Endodermal cell (in vitro differentiated cells): ENCODE measurements around the gene PRR22. TPM values are rescaled to one million over a fixed set of nuclear protein-coding genes. Genes with fewer than 3 reads are reported as not detected.

Experiments used
- DNase-seq: peaks from one replicate; pipeline ENCODE4 v3.0.0-alpha.2; 2017
- H3K27ac ChIP-seq: 2 replicates; pipeline ENCODE4 v1.5.1; 2013; ENCODE audit warnings: mild to moderate bottlenecking, low read depth, low read length, moderate library complexity
- H3K27me3 ChIP-seq: 2 replicates; pipeline ENCODE4 v1.6.1; 2013; ENCODE audit warnings: mild to moderate bottlenecking, low read length, moderate library complexity; ENCODE audit not compliant: insufficient read depth, control insufficient read depth, poor library complexity, severe bottlenecking
- H3K36me3 ChIP-seq: 2 replicates; pipeline ENCODE4 v1.7.0; 2013; ENCODE audit warnings: mild to moderate bottlenecking, low read length, moderate library complexity; ENCODE audit not compliant: control insufficient read depth, insufficient read depth
- H3K4me1 ChIP-seq: one replicate; pipeline ENCODE4 v1.7.0; 2013; ENCODE audit warnings: low read length; ENCODE audit not compliant: control insufficient read depth, insufficient read depth
- H3K4me3 ChIP-seq: 2 replicates; pipeline ENCODE4 v1.5.1; 2013; ENCODE audit warnings: mild to moderate bottlenecking, low read length, moderate library complexity
- H3K9ac ChIP-seq: 2 replicates; pipeline ENCODE4 v1.6.1; 2013; ENCODE audit warnings: mild to moderate bottlenecking, low read length, moderate library complexity; ENCODE audit not compliant: poor library complexity, severe bottlenecking; ENCODE audit errors: extremely low read depth
- H3K9me3 ChIP-seq: 2 replicates; pipeline ENCODE4 v1.6.1; 2013; ENCODE audit warnings: mild to moderate bottlenecking, low read length, moderate library complexity; ENCODE audit not compliant: control insufficient read depth
- H3K27ac Mint-ChIP-seq: 2 replicates; pipeline ENCODE4 v1.8.0; 2020; ENCODE audit warnings: mixed read lengths
- H3K27me3 Mint-ChIP-seq: 2 replicates; pipeline ENCODE4 v1.8.0; 2021; ENCODE audit warnings: mild to moderate bottlenecking, mixed read lengths; ENCODE audit not compliant: insufficient read depth
- H3K36me3 Mint-ChIP-seq: 2 replicates; pipeline ENCODE4 v1.8.0; 2020; ENCODE audit warnings: low read depth, mixed read lengths
- H3K4me1 Mint-ChIP-seq: 2 replicates; pipeline ENCODE4 v1.8.0; 2020; ENCODE audit warnings: mixed read lengths
- H3K4me3 Mint-ChIP-seq: 2 replicates; pipeline ENCODE4 v1.8.0; 2020; ENCODE audit warnings: mild to moderate bottlenecking, moderate library complexity, mixed read lengths
- H3K9me3 Mint-ChIP-seq: 2 replicates; pipeline ENCODE4 v1.8.0; 2020; ENCODE audit warnings: mild to moderate bottlenecking, mixed read lengths
- CTCF ChIP-seq: fragments of 200-600 bp; sonication (generic); conservative IDR thresholded peaks from 2 replicates; pipeline ENCODE4 v1.5.0; 2021; ENCODE audit warnings: antibody characterized with exemption, mild to moderate bottlenecking
- WGBS, 2 experiments: methylation state at CpG; one replicate each; pipeline versions ENCODE4 v1.1.5 to v1.1.7; 2013; ENCODE audit warnings: missing lambda C conversion rate in 2 of 2, mixed read lengths in 1 of 2; ENCODE audit not compliant: insufficient coverage in 1 of 2, insufficient read length in 1 of 2; 5-methylcytosine and 5-hydroxymethylcytosine counted together
- total RNA-seq, 2 donors: library from RNA; stranded (reverse); fragmentation: NEBNext Ultra II Directional in 1 of 2; extraction: Animal tissue kit (Norgen Biotek cat#: 25700) in 1 of 2; gene quantifications; 2 replicates in 1 of 2; 3 replicates in 1 of 2; pipeline ENCODE4 v1.2.1, GENCODE V29; 2021

Gene PRR22
- total RNA-seq, 2 donors from 2014 or later: 1.9 to 3.6 TPM

GRCh38 chr19:5773276-5773675, 11.3 kb downstream of the PRR22 start:
- H3K9ac ChIP-seq: no peak overlapping the region
- no peaks in the 10 kb centered on the region for H3K9me3 ChIP-seq
- no peaks in the 10 kb centered on the region for H3K36me3 Mint-ChIP-seq
- H3K4me3 ChIP-seq: no peak overlapping the region
- no peak for DNase-seq
- no peaks in the 10 kb centered on the region for H3K36me3 ChIP-seq
- no peak overlapping the region for H3K27ac Mint-ChIP-seq
- H3K27ac ChIP-seq: no peak overlapping the region
- H3K4me1 ChIP-seq: no peaks in the 10 kb centered on the region
- 89 to 96% methylated on average over 3 to 5 of the region's 5 CpGs for WGBS, 2 experiments
- H3K27me3 ChIP-seq: no peaks in the 10 kb centered on the region
- H3K4me1 Mint-ChIP-seq: no peaks in the 10 kb centered on the region
- H3K27me3 Mint-ChIP-seq: peaks cover 10% of the 10 kb centered on the region
- TF ChIP-seq CTCF: no peak
- H3K4me3 Mint-ChIP-seq: no peak overlapping the region
- H3K9me3 Mint-ChIP-seq: no peaks in the 10 kb centered on the region

- no peak for TF ChIP-seq CTCF
- Mint-ChIP-seq H3K27ac (no peak overlapping the region), H3K9me3 (no peaks in the 10 kb centered on the region), H3K4me1 (no peaks in the 10 kb centered on the region), H3K36me3 (no peaks in the 10 kb centered on the region), H3K4me3 (no peak overlapping the region), H3K27me3 (peaks cover 10% of the 10 kb centered on the region)
- WGBS, 2 experiments: 90 to 96% methylated on average over 18 to 19 of the region's 19 CpGs
- DNase-seq: no peak
- Histone ChIP-seq H3K4me3 (no peak overlapping the region), H3K27me3 (no peaks in the 10 kb centered on the region), H3K4me1 (no peaks in the 10 kb centered on the region), H3K36me3 (no peaks in the 10 kb centered on the region), H3K9me3 (no peaks in the 10 kb centered on the region), H3K27ac (no peak overlapping the region), H3K9ac (no peak overlapping the region)
These were observed 12.1 kb downstream of the PRR22 start for GRCh38 chr19:5772416-5772815.

GRCh38 chr19:5767949-5768348, 16.6 kb downstream of the PRR22 start:
- DNase-seq: no peak
- Histone ChIP-seq H3K36me3 (no peaks in the 10 kb centered on the region), H3K9ac (no peak overlapping the region), H3K9me3 (no peaks in the 10 kb centered on the region), H3K4me3 (no peak overlapping the region), H3K27ac (no peak overlapping the region), H3K4me1 (no peaks in the 10 kb centered on the region), H3K27me3 (no peaks in the 10 kb centered on the region)
- H3K4me1 Mint-ChIP-seq: no peaks in the 10 kb centered on the region
- no peak overlapping the region for H3K4me3 Mint-ChIP-seq
- WGBS, 2 experiments: 93 to 96% methylated on average over 5 to 10 of the region's 10 CpGs
- TF ChIP-seq CTCF: no peak
- H3K27ac Mint-ChIP-seq: no peak overlapping the region
- H3K27me3 Mint-ChIP-seq: peaks cover 5% of the 10 kb centered on the region
- H3K9me3 Mint-ChIP-seq: no peaks in the 10 kb centered on the region
- H3K36me3 Mint-ChIP-seq: no peaks in the 10 kb centered on the region
